Measurements from ENCODE around the gene RBSN.

- TF ChIP-seq, protein P1, sequence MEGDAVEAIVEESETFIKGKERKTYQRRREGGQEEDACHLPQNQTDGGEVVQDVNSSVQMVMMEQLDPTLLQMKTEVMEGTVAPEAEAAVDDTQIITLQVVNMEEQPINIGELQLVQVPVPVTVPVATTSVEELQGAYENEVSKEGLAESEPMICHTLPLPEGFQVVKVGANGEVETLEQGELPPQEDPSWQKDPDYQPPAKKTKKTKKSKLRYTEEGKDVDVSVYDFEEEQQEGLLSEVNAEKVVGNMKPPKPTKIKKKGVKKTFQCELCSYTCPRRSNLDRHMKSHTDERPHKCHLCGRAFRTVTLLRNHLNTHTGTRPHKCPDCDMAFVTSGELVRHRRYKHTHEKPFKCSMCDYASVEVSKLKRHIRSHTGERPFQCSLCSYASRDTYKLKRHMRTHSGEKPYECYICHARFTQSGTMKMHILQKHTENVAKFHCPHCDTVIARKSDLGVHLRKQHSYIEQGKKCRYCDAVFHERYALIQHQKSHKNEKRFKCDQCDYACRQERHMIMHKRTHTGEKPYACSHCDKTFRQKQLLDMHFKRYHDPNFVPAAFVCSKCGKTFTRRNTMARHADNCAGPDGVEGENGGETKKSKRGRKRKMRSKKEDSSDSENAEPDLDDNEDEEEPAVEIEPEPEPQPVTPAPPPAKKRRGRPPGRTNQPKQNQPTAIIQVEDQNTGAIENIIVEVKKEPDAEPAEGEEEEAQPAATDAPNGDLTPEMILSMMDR (conservative IDR thresholded peaks at IDR 0.05), result no peak
- TF ChIP-seq ZFX (IDR thresholded peaks at IDR 0.05), result no peak
Observed at GRCh38 chr3:15044326-15044725, 54.6 kb downstream of the RBSN start.
